ENCODE measurements around the gene ARAP1.

ARAP1 gene

DNA sequence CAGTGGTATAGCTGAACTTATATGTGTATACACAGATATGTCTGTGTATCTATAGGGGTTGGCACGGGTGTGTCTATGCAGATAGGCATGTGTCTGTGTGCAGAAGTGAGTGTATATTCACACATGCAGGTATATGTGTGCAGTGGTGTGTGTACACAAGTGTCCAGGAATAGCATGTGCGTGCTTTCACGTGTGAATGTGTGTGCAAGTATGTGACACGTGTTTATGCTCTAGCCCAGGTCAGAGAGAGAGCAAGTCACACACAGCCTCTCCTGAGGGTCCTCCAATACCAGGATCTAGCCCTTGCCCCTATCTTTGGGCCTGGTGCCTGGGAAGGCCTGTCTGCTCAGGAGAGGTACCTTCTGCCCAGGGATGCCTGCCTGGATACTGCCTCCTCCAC lies 104.3 kb downstream of the ARAP1 start:
- H3K4me3 ChIP-seq (ENCODE audit: low read length) = no peak overlapping the region
- no peak for DNase-seq (ENCODE audit: low read depth)
- TF ChIP-seq, protein P1, sequence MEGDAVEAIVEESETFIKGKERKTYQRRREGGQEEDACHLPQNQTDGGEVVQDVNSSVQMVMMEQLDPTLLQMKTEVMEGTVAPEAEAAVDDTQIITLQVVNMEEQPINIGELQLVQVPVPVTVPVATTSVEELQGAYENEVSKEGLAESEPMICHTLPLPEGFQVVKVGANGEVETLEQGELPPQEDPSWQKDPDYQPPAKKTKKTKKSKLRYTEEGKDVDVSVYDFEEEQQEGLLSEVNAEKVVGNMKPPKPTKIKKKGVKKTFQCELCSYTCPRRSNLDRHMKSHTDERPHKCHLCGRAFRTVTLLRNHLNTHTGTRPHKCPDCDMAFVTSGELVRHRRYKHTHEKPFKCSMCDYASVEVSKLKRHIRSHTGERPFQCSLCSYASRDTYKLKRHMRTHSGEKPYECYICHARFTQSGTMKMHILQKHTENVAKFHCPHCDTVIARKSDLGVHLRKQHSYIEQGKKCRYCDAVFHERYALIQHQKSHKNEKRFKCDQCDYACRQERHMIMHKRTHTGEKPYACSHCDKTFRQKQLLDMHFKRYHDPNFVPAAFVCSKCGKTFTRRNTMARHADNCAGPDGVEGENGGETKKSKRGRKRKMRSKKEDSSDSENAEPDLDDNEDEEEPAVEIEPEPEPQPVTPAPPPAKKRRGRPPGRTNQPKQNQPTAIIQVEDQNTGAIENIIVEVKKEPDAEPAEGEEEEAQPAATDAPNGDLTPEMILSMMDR (conservative IDR thresholded peaks at IDR 0.05; ENCODE audit: low read length) = no peak

DNA sequence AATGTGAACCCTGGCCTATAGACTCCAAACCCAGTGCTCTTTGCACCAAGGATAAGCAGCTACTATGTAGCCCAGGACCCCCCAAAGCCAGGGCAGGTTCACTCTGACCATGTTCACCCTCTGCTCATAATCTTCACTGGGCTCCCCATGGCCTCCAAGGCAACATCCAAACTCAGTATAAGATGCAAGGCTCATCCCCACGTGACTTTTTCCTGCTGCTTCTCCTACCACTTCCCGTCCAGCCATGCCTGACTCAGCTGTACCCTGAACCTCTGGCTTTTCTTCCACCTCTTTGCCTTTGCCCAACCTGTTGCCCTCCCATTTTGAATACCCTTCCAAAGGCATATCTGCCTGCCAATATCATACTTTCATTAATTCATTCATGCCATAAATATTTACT lies 105.7 kb downstream of the ARAP1 start:
- DNase-seq (ENCODE audit: low read depth) = no peak
- H3K4me3 ChIP-seq (ENCODE audit: low read length) = no peak overlapping the region
- TF ChIP-seq, protein P1 (conservative IDR thresholded peaks at IDR 0.05; ENCODE audit: low read length) = no peak

DNA sequence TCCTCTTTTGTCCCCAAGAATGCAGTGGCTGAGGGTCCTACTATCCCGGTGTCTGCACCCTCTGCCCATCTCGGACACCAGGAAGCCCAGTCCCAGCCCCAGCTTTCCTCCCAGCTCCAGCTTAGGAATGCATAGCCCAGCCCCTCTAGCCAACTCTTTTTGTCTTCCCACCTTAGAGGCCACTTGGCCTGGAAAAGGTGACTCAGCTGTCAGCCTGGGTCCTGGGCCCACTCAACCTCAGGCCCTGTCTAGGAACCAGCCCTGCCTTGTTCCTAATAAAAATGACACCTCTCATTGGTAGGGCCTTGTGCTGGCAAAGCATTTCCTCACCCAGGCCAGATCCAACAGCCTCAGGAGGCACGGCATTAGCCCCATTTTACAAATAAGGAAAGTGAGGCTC lies 106.2 kb downstream of the ARAP1 start:
- TF ChIP-seq, protein P1 (conservative IDR thresholded peaks at IDR 0.05; ENCODE audit: low read length) = no peak
- no peak for DNase-seq (ENCODE audit: low read depth)
- H3K4me3 ChIP-seq (ENCODE audit: low read length) = no peak overlapping the region

DNA sequence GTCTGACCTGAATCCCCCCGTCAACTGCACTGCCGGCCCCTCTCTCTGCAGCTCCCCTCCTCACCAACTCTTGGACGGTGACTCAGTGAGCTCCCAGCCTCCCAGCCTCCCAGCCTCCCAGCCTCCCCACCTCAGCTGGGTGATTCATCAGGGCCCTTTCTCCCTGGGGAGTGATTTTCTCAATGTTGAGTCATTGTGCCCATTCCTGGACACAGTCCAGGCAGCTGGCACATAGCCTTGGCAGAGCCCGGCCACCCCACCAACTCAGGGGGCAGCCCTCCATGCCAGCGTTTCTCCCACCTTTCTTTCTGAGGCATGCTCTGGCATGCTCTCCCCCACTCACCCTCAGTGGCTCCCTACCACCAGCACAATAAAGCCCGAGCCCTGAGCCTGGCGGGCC lies 108.7 kb downstream of the ARAP1 start:
- TF ChIP-seq, protein P1 (conservative IDR thresholded peaks at IDR 0.05; ENCODE audit: low read length) = no peak
- H3K4me3 ChIP-seq (ENCODE audit: low read length) = no peak overlapping the region
- peak; percentile 12 for DNase-seq (ENCODE audit: low read depth)

DNA sequence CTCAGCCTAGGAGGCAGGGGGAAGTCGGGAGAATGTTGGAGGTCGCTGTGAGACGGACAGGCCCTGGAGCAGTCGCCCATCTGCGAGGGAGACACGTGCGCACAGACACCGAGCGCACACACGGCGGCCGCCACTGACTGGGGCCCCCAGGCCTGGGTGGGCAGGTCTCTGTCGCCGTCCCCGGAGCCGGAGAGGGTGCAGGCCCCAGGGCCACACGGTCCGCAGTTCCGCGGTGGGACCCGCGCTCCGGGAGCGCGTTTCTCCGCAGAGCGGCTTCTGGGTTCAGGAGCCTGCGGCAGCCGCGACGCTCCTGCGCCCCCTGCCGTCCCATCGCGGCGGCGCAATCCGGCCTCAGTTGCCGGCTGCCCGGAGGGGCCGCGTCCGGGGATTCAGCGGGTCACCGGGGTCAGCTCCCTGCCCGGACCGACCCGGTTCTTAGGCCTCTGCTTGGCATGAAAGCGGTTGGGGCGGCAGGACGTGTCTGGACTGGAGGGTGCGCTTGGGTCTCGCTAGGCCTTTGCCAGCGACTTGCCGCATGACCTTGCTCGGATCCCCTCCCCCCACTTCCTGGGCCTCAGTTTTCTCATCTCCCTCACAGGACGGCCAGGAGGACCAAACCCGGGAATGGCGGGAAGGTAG lies 109.2 kb downstream of the ARAP1 start:
- TF ChIP-seq, protein P1 (conservative IDR thresholded peaks at IDR 0.05; ENCODE audit: low read length) = peak; percentile 59
- peak overlapping the region; percentile 35 for H3K4me3 ChIP-seq (ENCODE audit: low read length)
- peak; percentile 25 for DNase-seq (ENCODE audit: low read depth)

DNA sequence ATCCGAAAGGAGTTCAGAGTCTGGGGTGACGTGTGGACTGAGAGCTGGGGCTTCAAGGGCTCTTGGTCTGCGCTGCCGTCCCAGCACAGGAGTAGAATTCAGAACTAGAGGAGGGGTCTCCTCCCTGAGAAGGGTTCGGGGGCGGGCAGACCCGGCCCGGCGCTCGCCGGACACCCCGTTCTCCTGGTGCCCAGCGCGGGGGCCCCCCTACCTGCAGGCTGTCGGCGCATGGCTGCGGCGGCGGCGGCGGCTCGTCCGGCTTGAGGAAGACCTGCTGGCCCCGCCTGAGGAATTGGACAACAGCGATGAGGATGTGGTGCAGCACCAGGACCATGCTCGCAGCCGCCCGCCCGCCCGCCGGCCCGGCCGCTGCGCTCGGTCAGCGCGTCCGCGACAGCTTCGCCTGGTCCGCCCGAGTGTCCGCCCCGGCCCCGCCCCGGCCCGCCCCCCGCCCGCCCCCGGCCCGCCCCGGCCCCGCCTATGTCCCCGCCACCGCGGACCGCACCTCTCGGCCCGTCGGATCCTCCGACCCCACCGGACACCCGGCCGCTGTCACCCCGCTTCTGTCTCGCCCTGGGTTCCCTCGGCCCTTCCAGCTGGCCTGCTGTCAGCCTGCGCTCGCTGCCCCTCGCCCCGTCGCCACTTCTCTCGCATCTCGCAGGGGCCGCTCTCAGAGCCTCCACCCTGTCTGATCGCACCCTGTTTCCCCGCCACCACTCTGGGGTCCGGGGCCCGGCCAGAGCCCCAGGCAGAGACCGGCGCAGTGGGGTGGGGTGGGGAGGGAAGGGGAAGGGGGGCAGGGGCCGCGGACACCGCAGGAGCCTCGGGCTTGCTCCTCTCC lies 109.9 kb downstream of the ARAP1 start:
- TF ChIP-seq, protein P1 (conservative IDR thresholded peaks at IDR 0.05; ENCODE audit: low read length) = no peak
- peak; percentile 3 for DNase-seq (ENCODE audit: low read depth)

More for the DNA sequence above, 109.9 kb downstream of the ARAP1 start:
- H3K4me3 ChIP-seq (ENCODE audit: low read length) = peak overlapping the region; percentile 51

Data from AG10803 (cell line).